ENCODE data around the gene PMM2.

- TF ChIP-seq TCF7L2 (IDR thresholded peaks at IDR 0.05; ENCODE audit: low read depth, low read length) (no peak), KDM5B (IDR thresholded peaks at IDR 0.05; ENCODE audit: insufficient replicate concordance, low read depth, low read length) (no peak), CHD7 (IDR thresholded peaks at IDR 0.05; ENCODE audit: low read depth, low read length) (no peak), CTCF (IDR thresholded peaks at IDR 0.05 in 2 of 3, conservative IDR thresholded peaks at IDR 0.05 in 1 of 3; ENCODE audit: insufficient read depth in 2 of 3, low read depth in 1 of 3, low read length in 3 of 3) (no peak), POLR2A (conservative IDR thresholded peaks at IDR 0.05) (no peak), ZNF644 (tag; IDR thresholded peaks at IDR 0.05; ENCODE audit: low read depth) (no peak), GABPB1 (CRISPR knock-in tag; IDR thresholded peaks at IDR 0.05) (no peak), SLC30A9 (CRISPR knock-in tag; IDR thresholded peaks at IDR 0.05) (no peak)
- TF ChIP-seq, protein P1, sequence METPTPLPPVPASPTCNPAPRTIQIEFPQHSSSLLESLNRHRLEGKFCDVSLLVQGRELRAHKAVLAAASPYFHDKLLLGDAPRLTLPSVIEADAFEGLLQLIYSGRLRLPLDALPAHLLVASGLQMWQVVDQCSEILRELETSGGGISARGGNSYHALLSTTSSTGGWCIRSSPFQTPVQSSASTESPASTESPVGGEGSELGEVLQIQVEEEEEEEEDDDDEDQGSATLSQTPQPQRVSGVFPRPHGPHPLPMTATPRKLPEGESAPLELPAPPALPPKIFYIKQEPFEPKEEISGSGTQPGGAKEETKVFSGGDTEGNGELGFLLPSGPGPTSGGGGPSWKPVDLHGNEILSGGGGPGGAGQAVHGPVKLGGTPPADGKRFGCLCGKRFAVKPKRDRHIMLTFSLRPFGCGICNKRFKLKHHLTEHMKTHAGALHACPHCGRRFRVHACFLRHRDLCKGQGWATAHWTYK (CRISPR knock-in tag; IDR thresholded peaks at IDR 0.05) = no peak
These were observed 35.1 kb downstream of the PMM2 start for GRCh38 chr16:8832717-8833105.

Data from K562 (cell line).